Activated T-cell treated with anti-CD3 and anti-CD28 coated beads, Interleukin-2, amount 50 U/mL, for 4 hours (primary cell): Measurements from ENCODE around the gene CREB5. TPM values are rescaled to one million over a fixed set of nuclear protein-coding genes. Genes with fewer than 3 reads are reported as not detected.

Experiments
- ATAC-seq, 2 donors: fragments of 200-7000 bp; cut with Tn5 transposase; one replicate each; pipeline ENCODE4 v1.10.0; 2021
- DNase-seq: peaks from one replicate; pipeline ENCODE4 v3.0.0-alpha.2; 2020
- H3K27me3 Mint-ChIP-seq: one replicate; pipeline ENCODE4 v1.8.0; 2021; ENCODE audit warnings: low read depth, mixed read lengths
- H3K36me3 Mint-ChIP-seq: one replicate; pipeline ENCODE4 v1.8.0; 2022; ENCODE audit warnings: mixed read lengths; ENCODE audit not compliant: insufficient read depth
- H3K4me1 Mint-ChIP-seq: one replicate; pipeline ENCODE4 v1.8.0; 2021; ENCODE audit warnings: low read depth, mixed read lengths
- H3K4me3 Mint-ChIP-seq: one replicate; pipeline ENCODE4 v1.8.0; 2021; ENCODE audit warnings: mild to moderate bottlenecking, moderate library complexity, mixed read lengths
- H3K9me3 Mint-ChIP-seq: one replicate; pipeline ENCODE4 v1.8.0; 2021; ENCODE audit warnings: mixed read lengths
- total RNA-seq, 3 donors: library from RNA; stranded (reverse); gene quantifications; one replicate each; pipeline ENCODE4 v1.2.1, GENCODE V29; 2021

CREB5 gene
- total RNA-seq, 3 donors from 2014 or later: 0.37 to 0.81 (median 0.68) TPM

DNA sequence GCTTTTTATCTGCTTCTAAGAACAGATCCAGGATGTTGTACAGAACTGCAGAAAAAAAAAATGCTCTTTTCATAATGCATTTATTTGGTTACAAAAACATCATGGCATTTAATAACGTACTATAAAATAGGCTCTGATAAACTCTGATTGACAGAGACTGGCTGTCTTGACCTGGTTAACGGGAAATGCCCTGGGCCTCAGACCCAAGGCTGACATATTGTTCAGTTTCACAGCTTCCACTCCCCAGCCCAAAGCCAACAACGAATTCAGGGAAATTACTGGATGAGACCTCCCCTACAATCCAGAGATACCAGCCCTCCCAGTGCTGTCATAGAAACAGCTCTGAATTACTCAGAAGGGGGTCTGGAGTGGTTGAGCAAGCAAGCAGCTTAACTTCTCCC lies 260.1 kb downstream of the CREB5 start:
- no peaks in the 10 kb centered on the region for H3K4me1 Mint-ChIP-seq
- H3K9me3 Mint-ChIP-seq: no peaks in the 10 kb centered on the region
- no peak for DNase-seq
- no peaks in the 10 kb centered on the region for H3K36me3 Mint-ChIP-seq
- no peak for ATAC-seq
- H3K4me3 Mint-ChIP-seq: no peak overlapping the region
- H3K27me3 Mint-ChIP-seq: no peaks in the 10 kb centered on the region

- H3K4me3 Mint-ChIP-seq: no peak overlapping the region
- ATAC-seq (no peak), DNase-seq (no peak)
- no peaks in the 10 kb centered on the region for H3K9me3 Mint-ChIP-seq
- no peaks in the 10 kb centered on the region for H3K27me3 Mint-ChIP-seq
- H3K4me1 Mint-ChIP-seq: no peaks in the 10 kb centered on the region
- no peaks in the 10 kb centered on the region for H3K36me3 Mint-ChIP-seq
Measured at GRCh38 chr7:28674359-28674782, 262.1 kb downstream of the CREB5 start.

DNA sequence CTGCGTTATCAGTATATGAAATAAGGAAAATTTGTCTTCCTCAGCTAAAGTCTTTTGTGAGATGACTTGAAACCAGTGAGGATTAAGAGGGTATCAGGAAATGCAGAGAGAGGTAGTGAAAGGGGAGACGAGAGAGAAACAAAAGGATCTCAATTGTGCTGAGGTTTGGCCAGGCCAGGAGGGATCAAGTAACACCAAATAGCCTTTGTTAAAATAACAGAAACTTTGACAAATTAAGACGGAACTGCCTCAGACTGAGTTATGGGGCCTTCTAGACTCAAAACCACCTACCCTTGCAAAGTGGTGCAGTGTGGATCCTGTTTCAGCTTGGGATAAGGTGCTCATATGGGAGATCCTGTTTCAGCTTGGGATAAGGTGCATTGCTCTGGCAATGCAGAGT lies 263.1 kb downstream of the CREB5 start:
- H3K27me3 Mint-ChIP-seq: no peaks in the 10 kb centered on the region
- ATAC-seq: no peak
- H3K4me3 Mint-ChIP-seq: no peak overlapping the region

GRCh38 chr7:28677668-28678067 lies 265.4 kb downstream of the CREB5 start:
- Mint-ChIP-seq H3K9me3 (no peaks in the 10 kb centered on the region), H3K4me1 (no peaks in the 10 kb centered on the region), H3K4me3 (no peak overlapping the region), H3K36me3 (no peaks in the 10 kb centered on the region), H3K27me3 (no peaks in the 10 kb centered on the region)
- DNase-seq (no peak), ATAC-seq (no peak)

More for the DNA sequence above, 263.1 kb downstream of the CREB5 start:
- no peaks in the 10 kb centered on the region for H3K4me1 Mint-ChIP-seq
- no peaks in the 10 kb centered on the region for H3K36me3 Mint-ChIP-seq
- DNase-seq: no peak
- H3K9me3 Mint-ChIP-seq: no peaks in the 10 kb centered on the region

- ATAC-seq: no peak
- no peaks in the 10 kb centered on the region for H3K27me3 Mint-ChIP-seq
- no peaks in the 10 kb centered on the region for H3K36me3 Mint-ChIP-seq
- DNase-seq: no peak
- no peaks in the 10 kb centered on the region for H3K9me3 Mint-ChIP-seq
- H3K4me1 Mint-ChIP-seq: no peaks in the 10 kb centered on the region
- no peak overlapping the region for H3K4me3 Mint-ChIP-seq
Measured at GRCh38 chr7:28678431-28678965, 266.2 kb downstream of the CREB5 start.

DNA sequence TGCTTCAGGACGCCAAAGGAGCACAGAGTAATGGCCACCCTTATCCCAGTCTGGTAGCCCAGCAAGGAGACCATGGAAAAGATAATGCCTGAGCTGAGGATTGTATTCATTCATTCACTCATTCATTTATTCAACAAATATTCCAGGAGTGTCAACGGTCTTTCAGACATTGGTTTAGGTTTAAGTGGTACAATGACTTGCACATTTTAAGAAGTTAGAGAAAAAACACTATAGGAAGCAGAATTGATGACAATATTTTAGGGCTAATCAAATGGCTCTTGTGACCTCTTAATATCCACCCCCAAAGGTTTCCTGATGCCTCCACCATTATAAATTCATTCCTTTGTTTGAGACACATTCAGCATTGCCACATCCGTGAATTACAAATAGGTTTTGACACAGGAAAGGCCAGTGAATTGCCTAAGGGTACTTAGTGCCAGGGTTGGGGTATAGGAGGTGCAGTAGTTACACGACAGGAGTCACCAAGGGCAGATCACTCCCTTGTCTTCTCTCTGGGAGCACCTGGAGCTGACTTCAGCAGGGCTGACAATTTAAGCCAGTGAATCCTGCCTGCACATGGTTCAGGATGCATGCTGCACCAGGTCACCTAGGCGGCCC lies 269.5 kb downstream of the CREB5 start:
- peaks cover 2% of the 10 kb centered on the region for H3K4me1 Mint-ChIP-seq
- no peaks in the 10 kb centered on the region for H3K9me3 Mint-ChIP-seq
- peaks cover 2% of the 10 kb centered on the region for H3K27me3 Mint-ChIP-seq
- DNase-seq: no peak
- no peak for ATAC-seq
- no peaks in the 10 kb centered on the region for H3K36me3 Mint-ChIP-seq
- no peak overlapping the region for H3K4me3 Mint-ChIP-seq

DNA sequence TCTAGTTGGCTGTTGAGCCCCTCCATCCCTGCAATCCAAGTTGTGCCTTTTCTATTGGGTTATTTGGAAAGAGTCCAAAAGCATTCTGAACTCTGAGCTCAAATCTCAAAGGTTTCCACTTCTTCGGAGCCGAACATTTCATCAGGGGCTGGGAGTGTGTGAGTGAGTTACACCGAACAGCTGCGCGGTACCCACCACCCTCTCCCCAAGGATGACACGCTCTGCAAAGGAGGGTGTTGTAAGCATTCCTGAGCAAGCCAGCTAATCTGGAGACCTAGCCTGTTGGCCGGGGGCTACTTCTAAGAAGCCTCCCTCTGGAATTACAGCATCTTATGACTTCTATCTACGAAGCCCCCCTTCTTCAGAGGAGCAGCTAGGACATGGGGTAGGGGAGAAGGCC lies 270.5 kb downstream of the CREB5 start:
- peaks cover 2% of the 10 kb centered on the region for H3K27me3 Mint-ChIP-seq

DNA sequence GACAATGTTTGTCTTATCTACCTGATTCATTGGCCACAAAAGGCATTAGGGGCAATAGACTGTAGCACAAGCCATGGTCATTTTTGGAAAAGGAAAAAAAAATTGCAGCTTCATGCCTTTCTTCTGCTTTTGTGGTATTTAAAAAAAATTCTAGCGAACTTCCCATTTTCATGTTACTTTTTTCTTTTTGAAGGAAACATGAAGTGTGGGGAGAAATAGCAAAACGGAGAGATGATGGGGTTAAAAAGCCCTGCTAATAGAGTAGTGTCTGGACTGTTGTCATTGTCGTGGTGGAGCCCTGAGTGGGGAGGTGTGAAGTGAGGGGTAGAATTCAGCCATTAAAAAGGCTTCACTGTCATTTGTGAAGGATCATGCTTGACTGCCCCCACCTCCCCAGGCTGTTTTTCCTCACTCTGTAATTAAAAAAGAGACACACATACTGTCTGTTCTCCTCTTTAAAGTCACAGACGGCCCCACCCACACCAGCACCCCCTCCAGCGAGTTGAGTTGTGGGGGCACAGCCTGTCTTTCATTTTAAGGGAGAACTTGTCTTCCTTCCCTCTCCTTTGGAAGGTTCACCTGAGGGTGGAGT lies 272.4 kb downstream of the CREB5 start:
- Mint-ChIP-seq H3K36me3 (no peaks in the 10 kb centered on the region), H3K4me3 (no peak overlapping the region), H3K9me3 (no peaks in the 10 kb centered on the region), H3K4me1 (peaks cover 2% of the 10 kb centered on the region), H3K27me3 (peaks cover 2% of the 10 kb centered on the region)
- ATAC-seq: no peak
- no peak for DNase-seq

More for the DNA sequence above, 270.5 kb downstream of the CREB5 start:
- no peak overlapping the region for H3K4me3 Mint-ChIP-seq
- DNase-seq (no peak), ATAC-seq (no peak)
- no peaks in the 10 kb centered on the region for H3K9me3 Mint-ChIP-seq
- H3K36me3 Mint-ChIP-seq: no peaks in the 10 kb centered on the region
- peaks cover 2% of the 10 kb centered on the region for H3K4me1 Mint-ChIP-seq

GRCh38 chr7:28685242-28685643 lies 272.9 kb downstream of the CREB5 start:
- DNase-seq (no peak), ATAC-seq (no peak)

GRCh38 chr7:28685644-28686417 lies 273.5 kb downstream of the CREB5 start:
- ATAC-seq (peak in 1 of 2 donors; percentile 25), DNase-seq (no peak)
- Mint-ChIP-seq H3K9me3 (no peaks in the 10 kb centered on the region), H3K36me3 (no peaks in the 10 kb centered on the region), H3K27me3 (peaks cover 5% of the 10 kb centered on the region), H3K4me3 (no peak overlapping the region), H3K4me1 (peaks cover 2% of the 10 kb centered on the region)

More at GRCh38 chr7:28685242-28685643, 272.9 kb downstream of the CREB5 start:
- H3K9me3 Mint-ChIP-seq: no peaks in the 10 kb centered on the region
- H3K36me3 Mint-ChIP-seq: no peaks in the 10 kb centered on the region
- H3K4me3 Mint-ChIP-seq: no peak overlapping the region
- peaks cover 2% of the 10 kb centered on the region for H3K4me1 Mint-ChIP-seq
- H3K27me3 Mint-ChIP-seq: peaks cover 2% of the 10 kb centered on the region

DNA sequence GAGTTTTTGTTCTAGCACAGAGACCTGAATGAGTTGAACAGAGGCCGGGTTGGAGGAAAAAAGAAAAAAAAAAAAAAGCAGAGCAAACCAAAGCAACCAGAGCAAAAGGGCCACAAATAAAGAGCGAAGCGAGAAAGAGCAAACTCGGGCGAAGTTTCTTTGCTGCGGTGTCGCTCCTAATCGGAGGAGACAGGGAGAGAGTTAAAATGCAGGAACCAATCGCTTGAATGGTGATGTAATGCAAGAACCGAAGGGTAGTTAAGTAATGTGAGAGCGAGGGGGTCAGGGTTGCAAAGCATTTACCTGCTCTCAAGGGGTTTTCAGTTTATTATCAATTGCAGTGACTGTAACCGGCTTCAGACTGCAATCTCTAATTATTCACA lies 274.1 kb downstream of the CREB5 start:
- DNase-seq (no peak), ATAC-seq (no peak)
- no peak overlapping the region for H3K4me3 Mint-ChIP-seq
- peaks cover 7% of the 10 kb centered on the region for H3K27me3 Mint-ChIP-seq
- peaks cover 2% of the 10 kb centered on the region for H3K4me1 Mint-ChIP-seq
- no peaks in the 10 kb centered on the region for H3K36me3 Mint-ChIP-seq
- H3K9me3 Mint-ChIP-seq: no peaks in the 10 kb centered on the region

- ATAC-seq: no peak
- peaks cover 7% of the 10 kb centered on the region for H3K27me3 Mint-ChIP-seq
Measured at GRCh38 chr7:28687537-28687936, 275.2 kb downstream of the CREB5 start.

GRCh38 chr7:28688174-28688573 lies 275.9 kb downstream of the CREB5 start:
- peaks cover 7% of the 10 kb centered on the region for H3K27me3 Mint-ChIP-seq

More at GRCh38 chr7:28687537-28687936, 275.2 kb downstream of the CREB5 start:
- no peaks in the 10 kb centered on the region for H3K9me3 Mint-ChIP-seq
- H3K4me3 Mint-ChIP-seq: no peak overlapping the region
- no peak for DNase-seq
- no peaks in the 10 kb centered on the region for H3K36me3 Mint-ChIP-seq
- peaks cover 2% of the 10 kb centered on the region for H3K4me1 Mint-ChIP-seq

DNA sequence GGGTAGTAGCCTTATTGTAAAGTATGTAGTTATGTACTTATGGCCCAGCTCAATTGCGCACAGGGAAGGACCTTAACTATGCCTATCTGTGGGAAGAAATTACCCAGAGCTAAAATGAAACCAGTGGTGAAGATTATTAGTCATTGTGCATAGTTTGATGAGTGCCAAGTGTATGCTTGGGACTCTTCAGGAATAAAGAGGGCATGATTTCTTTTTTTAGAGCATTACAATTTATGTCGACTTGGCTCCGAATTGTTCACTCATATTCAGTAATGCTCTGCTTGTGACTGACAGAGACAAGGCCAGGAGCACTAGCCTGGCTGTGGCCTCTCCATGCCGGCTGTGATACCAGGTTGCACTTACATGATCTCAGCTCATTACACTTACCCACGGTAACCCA lies 276.3 kb downstream of the CREB5 start:
- Mint-ChIP-seq H3K4me1 (peaks cover 2% of the 10 kb centered on the region), H3K4me3 (no peak overlapping the region), H3K36me3 (no peaks in the 10 kb centered on the region), H3K9me3 (no peaks in the 10 kb centered on the region), H3K27me3 (peaks cover 7% of the 10 kb centered on the region)
- no peak for DNase-seq
- no peak for ATAC-seq

More at GRCh38 chr7:28688174-28688573, 275.9 kb downstream of the CREB5 start:
- Mint-ChIP-seq H3K9me3 (no peaks in the 10 kb centered on the region), H3K4me1 (peaks cover 2% of the 10 kb centered on the region), H3K4me3 (no peak overlapping the region), H3K36me3 (no peaks in the 10 kb centered on the region)
- ATAC-seq (no peak), DNase-seq (no peak)
